Loucy (cell line): ENCODE data around the gene MB.

Source experiments
- EZH2phosphoT487 ChIP-seq: fragments of 200-600 bp; IDR thresholded peaks from 2 replicates; pipeline ENCODE4 v1.6.1; 2018; ENCODE audit warnings: antibody characterized with exemption, mild to moderate bottlenecking, moderate library complexity, borderline replicate concordance
- TF ChIP-seq, protein P1 (sequence below): fragments of 200-600 bp; sonication (generic); conservative IDR thresholded peaks from 2 replicates; pipeline ENCODE4 v1.5.1; 2014; ENCODE audit warnings: mild to moderate bottlenecking, antibody characterized with exemption, low read length

DNA sequence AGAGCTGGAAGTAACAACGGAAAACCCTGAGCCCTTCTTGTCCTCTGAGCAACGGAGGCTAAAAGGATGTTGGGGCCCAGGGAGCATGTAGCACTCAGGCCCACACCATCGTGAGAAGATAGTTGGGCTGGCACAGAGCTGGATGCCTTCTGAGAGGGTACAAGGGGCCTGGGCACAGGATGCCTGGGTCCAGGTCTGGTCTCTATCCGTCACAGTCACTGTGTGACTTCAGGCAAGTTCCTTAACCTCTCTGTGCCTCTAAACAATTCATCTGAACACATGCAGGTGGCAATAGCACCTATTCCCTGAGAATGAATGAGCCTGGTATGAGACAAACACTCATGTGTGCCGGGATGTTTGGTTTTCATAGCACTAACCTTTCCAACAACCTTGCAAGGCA lies 29.2 kb downstream of the MB start:
- TF ChIP-seq, protein P1, sequence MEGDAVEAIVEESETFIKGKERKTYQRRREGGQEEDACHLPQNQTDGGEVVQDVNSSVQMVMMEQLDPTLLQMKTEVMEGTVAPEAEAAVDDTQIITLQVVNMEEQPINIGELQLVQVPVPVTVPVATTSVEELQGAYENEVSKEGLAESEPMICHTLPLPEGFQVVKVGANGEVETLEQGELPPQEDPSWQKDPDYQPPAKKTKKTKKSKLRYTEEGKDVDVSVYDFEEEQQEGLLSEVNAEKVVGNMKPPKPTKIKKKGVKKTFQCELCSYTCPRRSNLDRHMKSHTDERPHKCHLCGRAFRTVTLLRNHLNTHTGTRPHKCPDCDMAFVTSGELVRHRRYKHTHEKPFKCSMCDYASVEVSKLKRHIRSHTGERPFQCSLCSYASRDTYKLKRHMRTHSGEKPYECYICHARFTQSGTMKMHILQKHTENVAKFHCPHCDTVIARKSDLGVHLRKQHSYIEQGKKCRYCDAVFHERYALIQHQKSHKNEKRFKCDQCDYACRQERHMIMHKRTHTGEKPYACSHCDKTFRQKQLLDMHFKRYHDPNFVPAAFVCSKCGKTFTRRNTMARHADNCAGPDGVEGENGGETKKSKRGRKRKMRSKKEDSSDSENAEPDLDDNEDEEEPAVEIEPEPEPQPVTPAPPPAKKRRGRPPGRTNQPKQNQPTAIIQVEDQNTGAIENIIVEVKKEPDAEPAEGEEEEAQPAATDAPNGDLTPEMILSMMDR, result no peak
- TF ChIP-seq EZH2phosphoT487, result no peak
